Stimulated activated CD8-positive, alpha-beta memory T cell treated with anti-CD3 and anti-CD28 coated beads, Interleukin-15, amount 100 ng/mL, for 4 hours (primary cell): ENCODE measurements around the gene ZNF324B.
"Not testable (repeated sequence)": the region's sequence is repeated elsewhere in the genome, so short reads cannot be mapped to it uniquely, and the experiment has no call there.

Source experiments
- DNase-seq, 2 donors: peaks; one replicate each; pipeline ENCODE4 v3.0.0-alpha.2; 2020; ENCODE audit warnings: low read depth in 2 of 2

The ZNF324B gene

GRCh38 chr19:58451358-58452101 lies at the start of gene ZNF324B:
TSS of gene ZNF324B (plus strand) at chr19:58451622. CDS start at chr19:58453702, 2,080 bp downstream.
- DNase-seq = peak; percentile 90 to 93

- no peak for DNase-seq
Observed at GRCh38 chr19:58401840-58402421, 49.5 kb upstream of the ZNF324B start.

GRCh38 chr19:58403920-58404478 lies 47.4 kb upstream of the ZNF324B start:
- not testable (repeated sequence) for DNase-seq

GRCh38 chr19:58406818-58407657 lies 44.4 kb upstream of the ZNF324B start:
- DNase-seq = no peak

GRCh38 chr19:58407658-58408151 lies 43.7 kb upstream of the ZNF324B start:
- no peak for DNase-seq

- peak; percentile 92 for DNase-seq
Observed at GRCh38 chr19:58408152-58409009, 43.0 kb upstream of the ZNF324B start, which contains the start of gene ZNF584. TSS of gene ZNF584 (plus strand) at chr19:58408649. CDS start at chr19:58409148, 499 bp downstream.

- no peak for DNase-seq
Observed at GRCh38 chr19:58409010-58409790, 42.2 kb upstream of the ZNF324B start.

- no peak for DNase-seq
Observed at GRCh38 chr19:58416604-58417003, 34.8 kb upstream of the ZNF324B start.

GRCh38 chr19:58417071-58417470 lies 34.4 kb upstream of the ZNF324B start:
- no peak for DNase-seq

GRCh38 chr19:58428617-58429016 lies 22.8 kb upstream of the ZNF324B start:
- no peak for DNase-seq

- DNase-seq = no peak
Observed at GRCh38 chr19:58429745-58430144, 21.7 kb upstream of the ZNF324B start.

GRCh38 chr19:58434217-58434616 lies 17.2 kb upstream of the ZNF324B start:
- no peak for DNase-seq

GRCh38 chr19:58439576-58440554 lies 11.6 kb upstream of the ZNF324B start, which contains the start of gene ZNF132:
TSS of gene ZNF132 (minus strand) at chr19:58440153. CDS start at chr19:58439821, 332 bp downstream.
- peak; percentile 88 to 95 for DNase-seq

GRCh38 chr19:58440556-58440955 lies 10.9 kb upstream of the ZNF324B start:
- no peak for DNase-seq

- DNase-seq = not testable (repeated sequence)
Observed at GRCh38 chr19:58442986-58443385, 8.4 kb upstream of the ZNF324B start.

- not testable (repeated sequence) for DNase-seq
Observed at GRCh38 chr19:58448860-58449259, 2.6 kb upstream of the ZNF324B start.

- DNase-seq = not testable (repeated sequence)
Observed at GRCh38 chr19:58449980-58450379, 1.4 kb upstream of the ZNF324B start.

- DNase-seq = no peak
Observed at GRCh38 chr19:58450856-58451357, 515 bp upstream of the ZNF324B start.
